Pancreas (tissue), 10 donors: ENCODE data around the gene TNS3. TPM values are rescaled to one million over a fixed set of nuclear protein-coding genes. Genes with fewer than 3 reads are reported as not detected.
A peak's percentile ranks its signal among the peaks of the same experiment; 100 is the strongest.

Experiments used
- ATAC-seq, 4 donors: fragments of 200-7000 bp; cut with Tn5 transposase; one replicate each; pipeline versions ENCODE4 v1.8.0 to v1.9.1; 2020; ENCODE audit warnings: mild to moderate bottlenecking in 4 of 4, moderate library complexity in 4 of 4
- DNase-seq, 6 donors: peaks; one replicate each; pipeline ENCODE4 v3.0.0-alpha.2; 2020
- FAIRE-seq: peaks from 2 replicates; lab custom pipeline; 2012; peaks lifted over from hg19 to GRCh38; lab: Jason Lieb, UNC
- H3K27ac ChIP-seq, 4 donors: fragments of 200-600 bp; sonication (generic); 1 replicate in 3 of 4; 2 replicates in 1 of 4; pipeline versions ENCODE4 v1.5.0 to v1.8.0; 2020
- H3K27me3 ChIP-seq, 4 donors: fragments of 200-600 bp; one replicate each; pipeline ENCODE4 v1.8.0; 2021
- H3K36me3 ChIP-seq, 3 donors: fragments of 200-600 bp; sonication (generic) in 1 of 3; one replicate each; pipeline versions ENCODE4 v1.5.0 to v1.8.0; 2020 to 2021
- H3K4me1 ChIP-seq, 3 donors: fragments of 200-600 bp; one replicate each; pipeline ENCODE4 v1.8.0; 2021
- H3K4me3 ChIP-seq, 4 donors: fragments of 200-600 bp; sonication (generic) in 2 of 4; one replicate each; pipeline versions ENCODE4 v1.5.0 to v1.8.0; 2020 to 2021
- H3K9me3 ChIP-seq, 4 donors: fragments of 200-600 bp; one replicate each; pipeline ENCODE4 v1.8.0; 2021
- WGBS, 2 donors: extraction: QIAGEN DNeasy Blood & Tissue Kit; methylation state at CpG; one replicate each; pipeline ENCODE4 v1.1.7; 2013; 5-methylcytosine and 5-hydroxymethylcytosine counted together
- intact Hi-C, 3 donors: fragments of 100-400 bp; cut with DNase I; formaldehyde crosslinking; loops; one replicate each; pipeline versions ENCODE4 v1.11.1 to v1.14.2; 2022
- polyA plus RNA-seq, 2 donors: library from polyadenylated mRNA; stranded (reverse); fragments of 200-250 nt; gene quantifications; one replicate each; pipeline ENCODE4 v1.2.3, GENCODE V29; 2013
- total RNA-seq, 6 donors: library from RNA; stranded (reverse); fragmentation: NEBNext Ultra II Directional in 4 of 6; extraction: Animal tissue kit (Norgen Biotek cat#: 25700) in 4 of 6; gene quantifications; one replicate each; pipeline versions ENCODE4 v1.2.1 to v1.2.4, GENCODE V29; 2021 to 2023
- TF ChIP-seq, protein P1 (sequence below), 4 donors: fragments of 200-600 bp; sonication (generic) in 3 of 4; IDR thresholded peaks; one replicate each; pipeline versions ENCODE4 v1.5.0 to v1.8.0; 2021; ENCODE audit warnings: antibody characterized with exemption in 4 of 4
- donor health status: healthy with polysubstance abuse.
- donor health status: DM: no; HTN: no; CAD: no; lungs with moderate emphysema.
- donor health status: DM: no; HTN: no; CAD: no.
- donor health status: control.
- donor health status: control.
- donor health status: Bipolar disorder and iron deficiency.
- donor health status: DM: yes; HTN: yes; CAD: no.
- donor health status: DM: no; HTN: no; CAD: no.
- donor health status: DM: no; HTN: no; CAD: no.
- donor health status: DM: yes; HTN: yes; CAD: no.

TNS3 gene
- total and polyA plus RNA-seq, 8 donors: 28.0 to 125 (median 91.2) TPM

GRCh38 chr7:47379629-47380324, 202.1 kb downstream of the TNS3 start:
- H3K27me3 ChIP-seq: no peaks in the 10 kb centered on the region
- H3K9me3 ChIP-seq: no peaks in the 10 kb centered on the region
- TF ChIP-seq, protein P1, sequence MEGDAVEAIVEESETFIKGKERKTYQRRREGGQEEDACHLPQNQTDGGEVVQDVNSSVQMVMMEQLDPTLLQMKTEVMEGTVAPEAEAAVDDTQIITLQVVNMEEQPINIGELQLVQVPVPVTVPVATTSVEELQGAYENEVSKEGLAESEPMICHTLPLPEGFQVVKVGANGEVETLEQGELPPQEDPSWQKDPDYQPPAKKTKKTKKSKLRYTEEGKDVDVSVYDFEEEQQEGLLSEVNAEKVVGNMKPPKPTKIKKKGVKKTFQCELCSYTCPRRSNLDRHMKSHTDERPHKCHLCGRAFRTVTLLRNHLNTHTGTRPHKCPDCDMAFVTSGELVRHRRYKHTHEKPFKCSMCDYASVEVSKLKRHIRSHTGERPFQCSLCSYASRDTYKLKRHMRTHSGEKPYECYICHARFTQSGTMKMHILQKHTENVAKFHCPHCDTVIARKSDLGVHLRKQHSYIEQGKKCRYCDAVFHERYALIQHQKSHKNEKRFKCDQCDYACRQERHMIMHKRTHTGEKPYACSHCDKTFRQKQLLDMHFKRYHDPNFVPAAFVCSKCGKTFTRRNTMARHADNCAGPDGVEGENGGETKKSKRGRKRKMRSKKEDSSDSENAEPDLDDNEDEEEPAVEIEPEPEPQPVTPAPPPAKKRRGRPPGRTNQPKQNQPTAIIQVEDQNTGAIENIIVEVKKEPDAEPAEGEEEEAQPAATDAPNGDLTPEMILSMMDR (IDR thresholded peaks at IDR 0.05): no peak
- peak overlapping the region; percentile 45 to 78 (median 72) for H3K27ac ChIP-seq
- no peak for FAIRE-seq
- 35% methylated on average over 20 of the region's 20 CpGs for WGBS, 2 donors
- peaks cover 15 to 28% (median 19%) of the 10 kb centered on the region in 3 donors for H3K4me1 ChIP-seq
- no peak overlapping the region for H3K4me3 ChIP-seq
- peaks cover 0 to 5% (median 0%) of the 10 kb centered on the region in 3 donors for H3K36me3 ChIP-seq
- peak; percentile 76 to 87 (median 82) for ATAC-seq
- intact Hi-C loops: no loop called here
- peak; percentile 64 to 90 (median 73) for DNase-seq

- intact Hi-C loops: no loop called here
- WGBS, 2 donors: 85 to 87% methylated on average over 11 of the region's 11 CpGs
- FAIRE-seq (no peak), ATAC-seq (no peak), DNase-seq (peak in 1 of 6 donors; percentile 41)
- TF ChIP-seq, protein P1 (IDR thresholded peaks at IDR 0.05): no peak
- peaks cover 0 to under 1% (median 0%) of the 10 kb centered on the region in 3 donors for H3K36me3 ChIP-seq
- peak overlapping the region in 1 of 4 donors; percentile 78 for H3K27ac ChIP-seq
- no peak overlapping the region for H3K4me3 ChIP-seq
- no peaks in the 10 kb centered on the region for H3K9me3 ChIP-seq
- H3K27me3 ChIP-seq: no peaks in the 10 kb centered on the region
- H3K4me1 ChIP-seq: peaks cover 19 to 36% (median 22%) of the 10 kb centered on the region in 3 donors
Observed at GRCh38 chr7:47378728-47379395, 203.0 kb downstream of the TNS3 start.

DNA sequence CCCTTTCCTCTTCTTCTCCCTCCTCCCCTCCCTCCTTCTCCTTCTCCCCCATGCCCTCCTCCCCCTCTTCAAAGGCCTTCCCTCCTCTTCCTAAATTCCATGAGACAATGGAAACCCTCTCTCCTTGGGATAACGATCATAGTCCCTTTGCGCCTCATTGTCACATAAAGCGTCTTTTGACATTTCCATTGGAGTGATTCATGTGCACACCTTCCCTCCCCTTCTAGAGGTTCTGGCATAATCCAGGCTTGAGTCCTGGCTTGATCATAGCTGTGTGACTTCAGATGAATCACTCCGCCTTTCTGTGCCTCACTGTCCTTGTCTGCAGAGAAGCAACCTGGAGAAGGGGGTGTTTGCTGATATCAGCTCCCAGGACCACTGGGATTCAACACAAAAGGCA, 204.2 kb downstream of the TNS3 start:
- TF ChIP-seq, protein P1 (IDR thresholded peaks at IDR 0.05): no peak
- Histone ChIP-seq H3K4me1 (peaks cover 30 to 47% (median 34%) of the 10 kb centered on the region in 3 donors), H3K36me3 (no peaks in the 10 kb centered on the region), H3K27me3 (no peaks in the 10 kb centered on the region), H3K9me3 (no peaks in the 10 kb centered on the region), H3K4me3 (no peak overlapping the region), H3K27ac (no peak overlapping the region)
- intact Hi-C loops: no loop called here
- FAIRE-seq (no peak), DNase-seq (no peak), ATAC-seq (no peak)
- 88 to 90% methylated on average over 4 of the region's 4 CpGs for WGBS, 2 donors

DNA sequence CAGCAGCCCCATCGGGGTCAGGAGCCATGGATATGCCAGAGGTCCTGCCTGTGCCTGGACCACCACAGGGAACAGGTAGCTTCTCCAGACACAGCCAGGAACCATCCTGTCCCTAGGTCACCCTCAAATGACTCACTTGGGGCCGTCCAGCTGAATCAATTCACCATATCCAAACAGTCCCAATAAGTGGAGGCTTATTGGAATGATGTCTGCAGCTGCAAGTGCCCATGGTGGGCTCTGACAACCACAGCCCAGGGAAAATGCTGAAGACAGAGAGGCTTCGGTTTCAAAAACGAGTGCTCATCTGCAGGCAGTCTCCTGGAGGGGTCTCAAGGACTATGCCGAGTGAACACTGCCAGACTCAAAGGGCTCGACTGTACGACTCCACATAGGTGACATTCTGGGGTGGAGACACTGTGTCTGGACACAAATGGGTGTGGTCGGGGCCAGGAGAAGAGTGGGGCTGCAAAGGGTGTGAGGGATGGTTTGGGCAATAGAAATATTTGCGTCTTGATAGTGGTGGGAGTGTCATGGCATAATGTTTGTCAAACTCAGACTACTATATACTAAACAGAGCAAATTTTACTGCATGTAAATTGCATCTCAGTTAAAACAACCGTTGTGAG, 204.8 kb downstream of the TNS3 start:
- Histone ChIP-seq H3K36me3 (no peaks in the 10 kb centered on the region), H3K9me3 (no peaks in the 10 kb centered on the region), H3K4me3 (no peak overlapping the region), H3K4me1 (peaks cover 36 to 53% (median 40%) of the 10 kb centered on the region in 3 donors), H3K27ac (no peak overlapping the region), H3K27me3 (no peaks in the 10 kb centered on the region)
- ATAC-seq: no peak
- TF ChIP-seq, protein P1 (IDR thresholded peaks at IDR 0.05): no peak
- intact Hi-C loops: no loop called here
- DNase-seq: peak in 1 of 6 donors; percentile 29
- no peak for FAIRE-seq
- WGBS, 2 donors: 88 to 92% methylated on average over 10 of the region's 10 CpGs
